Stimulated activated naive CD8-positive, alpha-beta T cell treated with anti-CD3 and anti-CD28 coated beads, Interleukin-15, Interleukin-2, amounts not matched to agents 100 U/mL and 50 U/mL, for 24 hours (primary cell): Measurements from ENCODE around the gene INHBC.

Source experiments
- ATAC-seq: fragments of 150-1000 bp; cut with Tn5 transposase; one replicate; pipeline ENCODE4 v1.10.0; 2021
- DNase-seq: peaks from one replicate; pipeline ENCODE4 v3.0.0; 2021

INHBC gene

GRCh38 chr12:57469296-57470164, 34.9 kb downstream of the INHBC start:
- DNase-seq (no peak), ATAC-seq (no peak)

- no peak for ATAC-seq
Measured at GRCh38 chr12:57470286-57470969, 35.8 kb downstream of the INHBC start.

GRCh38 chr12:57470970-57471656, 36.5 kb downstream of the INHBC start:
- no peak for ATAC-seq
- no peak for DNase-seq

More at GRCh38 chr12:57470286-57470969, 35.8 kb downstream of the INHBC start:
- no peak for DNase-seq

GRCh38 chr12:57471661-57472060, 37.1 kb downstream of the INHBC start:
- DNase-seq (no peak), ATAC-seq (no peak)

- no peak for ATAC-seq
- DNase-seq = no peak
Measured at GRCh38 chr12:57472391-57472790, 37.8 kb downstream of the INHBC start.

- ATAC-seq (no peak), DNase-seq (no peak)
Measured at GRCh38 chr12:57473392-57473791, 38.8 kb downstream of the INHBC start.

GRCh38 chr12:57473886-57474285, 39.3 kb downstream of the INHBC start:
- ATAC-seq (no peak), DNase-seq (no peak)

GRCh38 chr12:57474430-57474829, 39.8 kb downstream of the INHBC start:
- DNase-seq (no peak), ATAC-seq (no peak)

GRCh38 chr12:57474862-57475261, 40.3 kb downstream of the INHBC start:
- ATAC-seq = no peak
- DNase-seq = no peak

- no peak for ATAC-seq
- no peak for DNase-seq
Measured at GRCh38 chr12:57475271-57476161, 40.9 kb downstream of the INHBC start.

- ATAC-seq = peak; percentile 50
- peak; percentile 90 for DNase-seq
Measured at GRCh38 chr12:57476162-57476992, 41.8 kb downstream of the INHBC start.

- DNase-seq (no peak), ATAC-seq (no peak)
Measured at GRCh38 chr12:57476993-57477709, 42.6 kb downstream of the INHBC start.

GRCh38 chr12:57477710-57478681, 43.4 kb downstream of the INHBC start:
- DNase-seq (peak; percentile 54), ATAC-seq (peak; percentile 55)

- ATAC-seq = no peak
- peak; percentile 34 for DNase-seq
Measured at GRCh38 chr12:57479043-57479375, 44.4 kb downstream of the INHBC start.

GRCh38 chr12:57479376-57480115, 45.0 kb downstream of the INHBC start, which contains the start of gene ARHGAP9:
Gene ARHGAP9 (minus strand): TSS chr12:57479866. CDS start chr12:57479406, 460 bp downstream.
- peak; percentile 52 for DNase-seq
- ATAC-seq = peak; percentile 62

GRCh38 chr12:57481671-57482070, 47.1 kb downstream of the INHBC start:
- ATAC-seq (no peak), DNase-seq (no peak)

- ATAC-seq (no peak), DNase-seq (no peak)
Measured at GRCh38 chr12:57483466-57483865, 48.9 kb downstream of the INHBC start.

GRCh38 chr12:57485695-57486094, 51.1 kb downstream of the INHBC start:
- no peak for DNase-seq
- ATAC-seq = no peak
